Transverse colon (tissue), 4 donors: ENCODE measurements around the gene GPR158. TPM values are rescaled to one million over a fixed set of nuclear protein-coding genes. Genes with fewer than 3 reads are reported as not detected.

Source experiments
- DNase-seq: peaks from one replicate; pipeline ENCODE4 v3.0.0-alpha.2; 2019
- H3K27ac ChIP-seq, 4 donors: fragments of 200-600 bp; sonication (generic); 2 replicates each; pipeline ENCODE4 v1.5.1; 2016 to 2018; ENCODE audit warnings: inconsistent platforms in 4 of 4
- H3K27me3 ChIP-seq: fragments of 200-600 bp; sonication (generic); 2 replicates; pipeline ENCODE4 v1.5.1; 2017; ENCODE audit warnings: inconsistent platforms
- H3K36me3 ChIP-seq, 4 donors: fragments of 200-600 bp; sonication (generic); 2 replicates each; pipeline ENCODE4 v1.5.1; 2017 to 2019; ENCODE audit warnings: inconsistent platforms in 4 of 4
- H3K4me1 ChIP-seq, 4 donors: fragments of 200-600 bp; sonication (generic); 2 replicates each; pipeline ENCODE4 v1.5.1; 2017 to 2020; ENCODE audit warnings: inconsistent platforms in 4 of 4
- H3K4me3 ChIP-seq, 4 donors: fragments of 200-600 bp; sonication (generic); 1 replicate in 1 of 4; 2 replicates in 3 of 4; pipeline versions ENCODE4 v1.5.1 to v1.6.1; 2017 to 2019; ENCODE audit warnings: inconsistent platforms in 4 of 4
- H3K9me3 ChIP-seq, 2 donors: fragments of 200-600 bp; sonication (generic); 2 replicates each; pipeline ENCODE4 v1.5.1; 2017 to 2019; ENCODE audit warnings: inconsistent platforms in 2 of 2
- EP300 ChIP-seq: sonication (generic); formaldehyde crosslinking; IDR thresholded peaks from one replicate; pipeline ENCODE4 v1.6.1; 2017; ENCODE audit warnings: antibody characterized with exemption, low read depth
- POLR2A ChIP-seq: fragments of 450-650 bp; IDR thresholded peaks from one replicate; pipeline ENCODE4 v1.6.1; 2016; ENCODE audit warnings: antibody characterized with exemption, mild to moderate bottlenecking, moderate library complexity
- POLR2AphosphoS5 ChIP-seq, 3 donors: sonication (generic); formaldehyde crosslinking; IDR thresholded peaks; one replicate each; pipeline ENCODE4 v1.6.1; 2016; ENCODE audit warnings: antibody characterized with exemption in 3 of 3
- WGBS, 2 donors: methylation state at CpG; one replicate each; pipeline ENCODE4 v1.1.5; 2018; ENCODE audit warnings: low coverage in 1 of 2; 5-methylcytosine and 5-hydroxymethylcytosine counted together
- in situ Hi-C, 4 donors: fragments of 200-750 bp; cut with MboI; loops; one replicate each; pipeline versions ENCODE4 v1.15.0 to v1.15.1; 2017; ENCODE audit warnings: low sequenced_read_pairs in 3 of 4, low pct_ligation_motif_present in 1 of 4, low pct_unique_long_range_greater_than_20kb in 1 of 4
- intact Hi-C: fragments of 100-400 bp; cut with DNase I; formaldehyde crosslinking; loops from one replicate; pipeline ENCODE4 v1.15.1; 2023; ENCODE audit warnings: low total_unique reads
- total RNA-seq, 4 donors: library from RNA; depleted of rRNA; stranded (reverse); fragments of >200 nt; gene quantifications; one replicate each; pipeline ENCODE4 v1.1.0, GENCODE V29; 2016
- TF ChIP-seq, protein P1 (sequence below), 5 experiments: fragments of 200-600 bp in 3 of 5; fragments of 450-650 bp in 2 of 5; sonication (generic) in 3 of 5; IDR thresholded peaks; 1 replicate in 2 of 5; 2 replicates in 3 of 5; pipeline ENCODE4 v1.5.1; 2016 to 2017; ENCODE audit warnings: antibody characterized with exemption in 5 of 5, inconsistent platforms in 3 of 5, mild to moderate bottlenecking in 2 of 5, moderate library complexity in 1 of 5

GPR158 gene
- total RNA-seq, 4 donors from 2014 or later: 0.16 to 0.27 TPM; not detected in 2

DNA sequence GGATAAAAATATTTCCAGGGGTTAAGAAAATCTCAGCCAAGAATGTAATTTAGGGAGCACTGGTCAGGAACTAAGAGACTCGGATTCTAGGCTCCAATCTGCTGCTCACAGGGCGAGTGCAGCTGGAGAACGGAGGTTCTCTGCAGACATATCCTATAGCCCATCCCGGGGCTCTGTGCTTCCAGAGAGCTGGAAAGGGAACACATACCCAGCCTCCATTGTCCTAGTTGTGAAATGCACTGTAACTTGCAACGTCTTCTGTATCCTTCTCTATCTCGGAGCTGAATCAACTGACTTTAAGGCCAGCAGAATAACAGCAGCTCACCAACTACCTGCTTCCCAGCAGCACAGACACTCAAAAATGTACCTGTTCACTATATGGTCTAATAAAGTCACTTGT, 408.2 kb downstream of the GPR158 start:
- Histone ChIP-seq H3K27ac (no peak overlapping the region), H3K4me1 (no peaks in the 10 kb centered on the region), H3K27me3 (no peaks in the 10 kb centered on the region), H3K9me3 (no peaks in the 10 kb centered on the region), H3K4me3 (no peak overlapping the region), H3K36me3 (no peaks in the 10 kb centered on the region)
- TF ChIP-seq, protein P1, sequence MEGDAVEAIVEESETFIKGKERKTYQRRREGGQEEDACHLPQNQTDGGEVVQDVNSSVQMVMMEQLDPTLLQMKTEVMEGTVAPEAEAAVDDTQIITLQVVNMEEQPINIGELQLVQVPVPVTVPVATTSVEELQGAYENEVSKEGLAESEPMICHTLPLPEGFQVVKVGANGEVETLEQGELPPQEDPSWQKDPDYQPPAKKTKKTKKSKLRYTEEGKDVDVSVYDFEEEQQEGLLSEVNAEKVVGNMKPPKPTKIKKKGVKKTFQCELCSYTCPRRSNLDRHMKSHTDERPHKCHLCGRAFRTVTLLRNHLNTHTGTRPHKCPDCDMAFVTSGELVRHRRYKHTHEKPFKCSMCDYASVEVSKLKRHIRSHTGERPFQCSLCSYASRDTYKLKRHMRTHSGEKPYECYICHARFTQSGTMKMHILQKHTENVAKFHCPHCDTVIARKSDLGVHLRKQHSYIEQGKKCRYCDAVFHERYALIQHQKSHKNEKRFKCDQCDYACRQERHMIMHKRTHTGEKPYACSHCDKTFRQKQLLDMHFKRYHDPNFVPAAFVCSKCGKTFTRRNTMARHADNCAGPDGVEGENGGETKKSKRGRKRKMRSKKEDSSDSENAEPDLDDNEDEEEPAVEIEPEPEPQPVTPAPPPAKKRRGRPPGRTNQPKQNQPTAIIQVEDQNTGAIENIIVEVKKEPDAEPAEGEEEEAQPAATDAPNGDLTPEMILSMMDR (IDR thresholded peaks at IDR 0.05): no peak
- no peak for TF ChIP-seq POLR2AphosphoS5 (IDR thresholded peaks at IDR 0.05)
- no peak for TF ChIP-seq EP300
- no peak for TF ChIP-seq POLR2A
- intact Hi-C loops (no loop called here), in situ Hi-C loops (no loop called here)
- DNase-seq: no peak
- 81 to 87% methylated on average over 4 to 6 of the region's 6 CpGs for WGBS, 2 donors

DNA sequence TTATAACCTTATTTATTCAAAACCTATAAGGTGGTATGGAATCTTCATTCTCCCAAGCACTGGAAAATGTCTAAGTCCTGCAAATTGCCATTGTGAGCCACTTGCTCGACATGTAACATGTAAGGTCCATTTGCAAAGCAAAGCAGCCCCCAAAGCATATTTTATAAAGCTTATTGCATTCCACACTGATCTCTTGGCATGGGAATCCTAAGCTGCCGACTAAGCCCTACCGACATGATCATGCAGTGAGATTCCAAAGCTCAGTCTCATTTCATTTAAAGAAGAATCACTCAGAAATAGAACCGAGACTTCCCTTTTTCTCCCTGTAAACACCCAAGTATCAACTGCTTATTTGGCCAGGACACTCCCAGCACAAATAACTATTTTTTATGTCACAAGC, 425.9 kb downstream of the GPR158 start:
- in situ Hi-C loops: no loop called here
- no peak for DNase-seq
- intact Hi-C loops: no loop called here

DNA sequence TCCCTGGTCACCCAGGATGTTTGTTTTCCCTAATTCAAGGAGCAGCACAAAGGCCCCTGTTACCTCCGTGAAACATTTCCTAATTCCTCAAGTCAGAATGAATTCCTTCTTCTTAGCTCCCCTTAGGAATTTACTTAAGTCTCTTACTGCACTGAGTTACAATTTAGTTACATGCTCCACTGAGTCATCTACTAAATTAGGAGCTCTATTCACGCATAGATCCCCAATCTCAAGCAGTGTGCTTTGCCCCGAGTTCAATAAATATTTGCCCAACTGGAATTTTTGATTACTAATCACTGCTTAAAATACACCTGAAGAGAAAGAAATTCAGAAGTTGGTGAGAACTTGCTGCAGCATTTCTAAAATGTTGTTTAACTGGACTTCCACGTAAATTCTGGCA, 429.8 kb downstream of the GPR158 start:
- Histone ChIP-seq H3K4me3 (no peak overlapping the region), H3K36me3 (no peaks in the 10 kb centered on the region), H3K4me1 (no peaks in the 10 kb centered on the region), H3K27me3 (no peaks in the 10 kb centered on the region), H3K9me3 (no peaks in the 10 kb centered on the region), H3K27ac (no peak overlapping the region)
- 35 to 44% methylated on average over 4 of the region's 4 CpGs for WGBS, 2 donors
- TF ChIP-seq POLR2AphosphoS5 (IDR thresholded peaks at IDR 0.05): no peak
- TF ChIP-seq EP300: no peak
- TF ChIP-seq, protein P1 (IDR thresholded peaks at IDR 0.05): no peak
- TF ChIP-seq POLR2A: no peak
- no peak for DNase-seq
- in situ Hi-C loops: no loop called here
- intact Hi-C loops: no loop called here

More for the DNA sequence above, 425.9 kb downstream of the GPR158 start:
- Histone ChIP-seq H3K27me3 (no peaks in the 10 kb centered on the region), H3K9me3 (no peaks in the 10 kb centered on the region), H3K27ac (no peak overlapping the region), H3K36me3 (no peaks in the 10 kb centered on the region), H3K4me1 (no peaks in the 10 kb centered on the region), H3K4me3 (no peak overlapping the region)
- 50 to 57% methylated on average over 4 of the region's 4 CpGs for WGBS, 2 donors
- TF ChIP-seq EP300 (no peak), POLR2AphosphoS5 (IDR thresholded peaks at IDR 0.05) (no peak), POLR2A (no peak)

DNA sequence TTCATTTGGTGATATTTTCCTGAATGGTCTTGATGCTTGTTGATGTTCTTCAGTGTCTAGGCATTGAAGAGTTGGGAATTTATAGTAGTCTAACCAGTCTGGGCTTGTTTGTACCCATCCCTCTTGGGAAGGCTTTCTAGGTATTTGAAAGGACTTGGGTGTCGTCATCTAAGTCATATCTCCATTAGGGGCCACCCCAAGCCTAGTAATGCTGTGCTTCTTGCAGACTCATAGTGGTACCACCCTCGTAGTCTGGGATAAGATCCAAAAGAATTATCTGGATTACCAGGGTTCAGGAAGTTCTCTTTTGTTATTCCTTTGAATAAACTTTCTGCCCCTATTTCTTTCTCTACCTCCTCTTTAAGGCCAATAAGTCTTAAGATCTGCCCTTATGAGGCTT, 439.9 kb downstream of the GPR158 start:
- DNase-seq: no peak
- Histone ChIP-seq H3K27ac (no peak overlapping the region), H3K4me3 (no peak overlapping the region), H3K36me3 (no peaks in the 10 kb centered on the region), H3K9me3 (no peaks in the 10 kb centered on the region), H3K4me1 (no peaks in the 10 kb centered on the region), H3K27me3 (no peaks in the 10 kb centered on the region)
- TF ChIP-seq EP300: no peak
- no peak for TF ChIP-seq POLR2A
- TF ChIP-seq, protein P1 (IDR thresholded peaks at IDR 0.05): no peak
- TF ChIP-seq POLR2AphosphoS5 (IDR thresholded peaks at IDR 0.05): no peak
- intact Hi-C loops: no loop called here
- WGBS, 2 donors: 49 to 100% methylated on average over 1 to 2 of the region's 2 CpGs
- in situ Hi-C loops: no loop called here

DNA sequence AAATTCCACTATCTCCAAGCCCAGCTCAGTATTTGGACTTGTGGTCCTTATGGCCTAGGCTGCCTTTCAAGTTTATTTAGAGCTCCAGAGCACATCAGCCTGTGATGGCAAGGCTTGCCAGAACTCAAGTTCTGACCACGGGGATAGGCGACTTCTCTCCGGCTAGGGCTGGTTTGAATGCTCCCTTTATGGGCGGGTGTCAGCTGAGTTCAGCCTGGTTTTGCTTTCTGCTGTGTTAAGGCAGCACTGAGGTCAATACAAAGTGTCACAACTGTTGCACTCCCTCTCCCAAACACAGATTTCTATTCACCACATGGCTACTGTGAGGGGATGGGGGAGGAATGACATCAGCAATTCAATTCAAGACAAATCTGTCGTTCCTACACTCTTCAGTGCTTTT, 441.1 kb downstream of the GPR158 start:
- Histone ChIP-seq H3K4me1 (no peaks in the 10 kb centered on the region), H3K9me3 (no peaks in the 10 kb centered on the region), H3K27me3 (no peaks in the 10 kb centered on the region), H3K36me3 (no peaks in the 10 kb centered on the region), H3K27ac (no peak overlapping the region), H3K4me3 (no peak overlapping the region)
- WGBS, 2 donors: 81% methylated on average over 5 of the region's 5 CpGs; no CpG with 5 or more reads in 1 of the 2 donors
- intact Hi-C loops: no loop called here
- in situ Hi-C loops: no loop called here
- DNase-seq: no peak
- TF ChIP-seq, protein P1 (IDR thresholded peaks at IDR 0.05): no peak
- TF ChIP-seq EP300 (no peak), POLR2A (no peak), POLR2AphosphoS5 (IDR thresholded peaks at IDR 0.05) (no peak)
